Measurements from ENCODE around the gene TNRC6C. TPM values are rescaled to one million over a fixed set of nuclear protein-coding genes. Genes with fewer than 3 reads are reported as not detected.

The TNRC6C gene
- total RNA-seq, 1 donor from 2014 or later: 22.4 TPM

DNA sequence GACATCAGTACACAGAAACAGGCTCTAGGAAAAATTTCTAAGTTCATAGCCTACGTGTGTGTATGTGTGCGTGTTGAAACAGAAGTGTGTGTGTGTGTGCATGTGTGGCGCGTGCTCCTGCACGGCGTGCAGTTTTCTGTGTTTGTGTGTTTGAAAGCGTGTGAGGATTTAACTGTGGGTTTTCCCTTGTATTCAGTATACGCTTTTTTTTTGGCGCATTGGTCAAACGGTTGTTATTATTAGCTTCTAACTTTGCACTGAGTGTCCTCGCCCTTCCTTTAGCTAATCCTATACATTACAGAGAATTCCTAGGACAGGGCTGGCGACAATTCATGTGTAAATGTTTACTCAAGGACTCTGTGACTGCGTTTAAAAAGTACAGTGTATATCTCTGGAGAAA lies 147.0 kb downstream of the TNRC6C start:
- Histone ChIP-seq H3K9me3 (no peaks in the 10 kb centered on the region), H3K4me3 (no peak overlapping the region), H3K27ac (no peak overlapping the region), H3K36me3 (peaks cover 72% of the 10 kb centered on the region), H3K27me3 (ENCODE audit: low read depth) (no peaks in the 10 kb centered on the region), H3K4me1 (no peaks in the 10 kb centered on the region)
- intact Hi-C loops (cut with DNase I): no loop called here
- DNase-seq (no peak), ATAC-seq (no peak)
- TF ChIP-seq, protein P1, sequence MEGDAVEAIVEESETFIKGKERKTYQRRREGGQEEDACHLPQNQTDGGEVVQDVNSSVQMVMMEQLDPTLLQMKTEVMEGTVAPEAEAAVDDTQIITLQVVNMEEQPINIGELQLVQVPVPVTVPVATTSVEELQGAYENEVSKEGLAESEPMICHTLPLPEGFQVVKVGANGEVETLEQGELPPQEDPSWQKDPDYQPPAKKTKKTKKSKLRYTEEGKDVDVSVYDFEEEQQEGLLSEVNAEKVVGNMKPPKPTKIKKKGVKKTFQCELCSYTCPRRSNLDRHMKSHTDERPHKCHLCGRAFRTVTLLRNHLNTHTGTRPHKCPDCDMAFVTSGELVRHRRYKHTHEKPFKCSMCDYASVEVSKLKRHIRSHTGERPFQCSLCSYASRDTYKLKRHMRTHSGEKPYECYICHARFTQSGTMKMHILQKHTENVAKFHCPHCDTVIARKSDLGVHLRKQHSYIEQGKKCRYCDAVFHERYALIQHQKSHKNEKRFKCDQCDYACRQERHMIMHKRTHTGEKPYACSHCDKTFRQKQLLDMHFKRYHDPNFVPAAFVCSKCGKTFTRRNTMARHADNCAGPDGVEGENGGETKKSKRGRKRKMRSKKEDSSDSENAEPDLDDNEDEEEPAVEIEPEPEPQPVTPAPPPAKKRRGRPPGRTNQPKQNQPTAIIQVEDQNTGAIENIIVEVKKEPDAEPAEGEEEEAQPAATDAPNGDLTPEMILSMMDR (IDR thresholded peaks at IDR 0.05): no peak

DNA sequence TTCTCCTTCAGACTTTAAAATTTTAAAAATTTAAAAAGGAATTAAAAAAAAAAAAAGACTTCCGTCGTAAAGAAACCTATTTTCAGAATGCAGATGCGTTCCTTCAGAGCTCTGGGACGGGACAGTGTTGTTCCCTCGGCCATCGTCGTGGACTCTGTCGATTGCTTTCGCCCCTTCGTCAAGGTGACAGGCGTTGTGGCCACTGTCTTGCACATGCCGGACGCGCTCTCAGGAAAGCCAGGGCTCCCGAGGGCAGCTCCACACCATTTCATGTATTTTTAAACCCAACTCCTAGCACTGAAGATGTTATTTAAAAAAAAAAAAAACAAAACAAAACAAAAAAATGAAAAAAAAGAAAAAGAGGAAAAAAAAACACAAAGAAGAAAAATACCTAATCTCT lies 147.7 kb downstream of the TNRC6C start:
- ATAC-seq (no peak), DNase-seq (no peak)
- Histone ChIP-seq H3K4me3 (no peak overlapping the region), H3K4me1 (no peaks in the 10 kb centered on the region), H3K36me3 (peaks cover 76% of the 10 kb centered on the region), H3K27me3 (ENCODE audit: low read depth) (no peaks in the 10 kb centered on the region), H3K9me3 (no peaks in the 10 kb centered on the region), H3K27ac (no peak overlapping the region)
- TF ChIP-seq, protein P1 (IDR thresholded peaks at IDR 0.05): no peak
- intact Hi-C loops (cut with DNase I): no loop called here

DNA sequence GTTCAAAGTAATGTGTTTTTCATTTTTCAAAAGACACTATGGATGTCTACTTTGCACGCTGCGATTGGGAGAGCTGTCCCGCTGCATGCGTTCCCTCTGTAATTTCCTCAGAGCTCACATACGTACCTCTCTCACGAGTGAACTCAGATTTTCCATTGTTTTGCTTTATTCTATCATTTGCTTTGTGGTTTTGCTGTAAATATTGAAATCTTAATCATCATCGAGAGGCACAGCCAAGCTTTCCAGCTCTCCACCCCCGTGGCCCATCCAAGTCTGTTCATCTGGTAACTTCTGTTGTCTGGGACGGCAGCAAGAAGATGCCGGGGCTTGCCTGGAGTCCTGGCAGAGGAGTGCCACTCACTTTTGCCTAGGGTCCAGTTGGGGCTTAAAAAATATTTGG lies 149.0 kb downstream of the TNRC6C start:
- Histone ChIP-seq H3K27ac (no peak overlapping the region), H3K9me3 (no peaks in the 10 kb centered on the region), H3K27me3 (ENCODE audit: low read depth) (no peaks in the 10 kb centered on the region), H3K4me3 (no peak overlapping the region), H3K36me3 (peaks cover 82% of the 10 kb centered on the region), H3K4me1 (peaks cover 2% of the 10 kb centered on the region)
- intact Hi-C loops (cut with DNase I): no loop called here
- no peak for ATAC-seq
- TF ChIP-seq, protein P1 (IDR thresholded peaks at IDR 0.05): no peak
- DNase-seq: no peak

DNA sequence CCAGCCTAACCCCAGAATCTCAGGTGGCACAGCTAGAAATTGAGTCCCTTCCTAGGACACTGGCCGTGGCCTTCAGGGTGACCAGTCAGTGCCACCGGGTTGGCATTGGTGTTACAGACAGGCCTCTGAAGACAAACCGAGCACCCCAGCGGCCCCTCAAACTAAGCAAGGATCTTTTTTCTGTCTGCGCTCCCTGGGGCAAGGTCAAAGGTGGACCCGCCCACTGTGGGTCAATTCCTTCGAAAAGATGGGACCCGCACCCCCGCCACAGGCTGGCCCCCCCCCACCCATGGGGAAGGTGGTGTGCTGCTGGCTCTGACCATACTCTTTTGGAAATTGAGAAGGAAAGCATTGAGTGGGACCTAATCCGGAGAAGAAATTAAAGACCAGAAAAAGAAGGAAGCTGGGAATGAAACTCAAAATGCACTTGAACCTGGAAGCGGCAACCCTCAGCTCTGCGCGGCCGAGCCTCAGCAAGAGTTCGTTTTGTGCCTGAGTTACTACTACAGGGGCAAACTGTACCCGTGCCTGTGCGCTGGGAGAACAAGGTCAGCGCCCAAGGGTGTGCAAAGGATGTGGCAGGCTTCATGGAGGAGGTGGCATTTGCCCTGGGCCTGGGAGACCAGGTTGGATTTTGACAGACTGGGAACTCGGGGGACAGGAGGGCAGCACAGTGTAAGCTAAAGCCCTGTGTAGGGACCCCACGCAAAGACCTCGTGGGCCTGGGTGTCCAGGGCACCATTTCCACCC lies 149.6 kb downstream of the TNRC6C start:
- H3K9me3 ChIP-seq: no peaks in the 10 kb centered on the region
- ATAC-seq (no peak), DNase-seq (no peak)
- peaks cover 9% of the 10 kb centered on the region for H3K4me1 ChIP-seq
- intact Hi-C loops (cut with DNase I): no loop called here
- peaks cover 82% of the 10 kb centered on the region for H3K36me3 ChIP-seq
- no peaks in the 10 kb centered on the region for H3K27me3 ChIP-seq (ENCODE audit: low read depth)
- TF ChIP-seq, protein P1 (IDR thresholded peaks at IDR 0.05): no peak
- H3K27ac ChIP-seq: no peak overlapping the region
- no peak overlapping the region for H3K4me3 ChIP-seq

DNA sequence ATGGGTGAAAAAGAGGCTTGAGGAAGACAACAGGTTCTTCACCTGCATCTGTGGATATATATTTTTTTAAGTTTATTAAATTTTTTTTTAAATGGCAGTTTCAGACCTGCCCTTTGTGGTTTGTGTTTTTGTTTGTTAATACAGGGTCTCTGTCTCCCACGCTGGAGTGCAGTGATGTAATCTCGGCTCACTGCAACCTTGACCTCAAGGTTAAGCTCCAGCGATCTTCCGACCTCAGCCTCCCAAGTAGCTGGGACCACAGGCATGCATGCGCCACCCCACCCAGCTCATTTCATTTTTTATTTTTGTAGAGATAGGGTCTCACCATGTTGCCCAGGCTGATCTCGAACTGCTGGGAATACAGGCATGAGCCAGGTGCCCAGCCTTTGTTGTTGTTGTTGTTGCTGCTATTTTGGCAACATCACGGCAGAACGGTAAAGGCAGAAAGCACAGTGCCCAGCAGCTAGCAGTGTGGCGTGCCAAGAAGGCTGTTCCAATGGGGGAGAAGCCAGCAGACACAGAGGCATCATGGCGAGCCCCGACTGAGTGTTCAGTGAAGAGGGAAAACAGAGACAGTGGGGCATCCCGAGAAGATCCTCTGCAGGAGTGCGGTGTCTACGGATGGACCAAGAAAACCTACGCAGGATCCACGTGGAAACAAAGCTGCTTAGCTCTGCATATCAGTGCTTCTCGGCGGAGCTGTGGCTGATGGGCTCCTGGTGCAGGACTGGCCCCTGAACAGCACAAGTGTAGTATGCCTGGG lies 150.4 kb downstream of the TNRC6C start:
- intact Hi-C loops (cut with DNase I): no loop called here
- Histone ChIP-seq H3K4me1 (peaks cover 16% of the 10 kb centered on the region), H3K27me3 (ENCODE audit: low read depth) (no peaks in the 10 kb centered on the region), H3K9me3 (no peaks in the 10 kb centered on the region), H3K27ac (no peak overlapping the region), H3K36me3 (peaks cover 82% of the 10 kb centered on the region), H3K4me3 (no peak overlapping the region)
- DNase-seq (no peak), ATAC-seq (no peak)
- TF ChIP-seq, protein P1 (IDR thresholded peaks at IDR 0.05): no peak
